Mesothelial cell of epicardium (in vitro differentiated cells): ENCODE data around the gene HOXC11. TPM values are rescaled to one million over a fixed set of nuclear protein-coding genes. Genes with fewer than 3 reads are reported as not detected.

Experiments used
- DNase-seq, 2 experiments: peaks; one replicate each; pipeline ENCODE4 v3.0.0; 2021; ENCODE audit warnings: low spot score in 2 of 2; ENCODE audit not compliant: unreplicated experiment in 2 of 2
- H3K27ac Mint-ChIP-seq: 2 replicates; pipeline ENCODE4 v1.8.0; 2021; ENCODE audit warnings: mixed read lengths
- H3K27me3 Mint-ChIP-seq: 2 replicates; pipeline ENCODE4 v1.8.0; 2021; ENCODE audit warnings: low read depth, mixed read lengths
- H3K36me3 Mint-ChIP-seq: 2 replicates; pipeline ENCODE4 v1.8.0; 2021; ENCODE audit warnings: mixed read lengths
- H3K4me1 Mint-ChIP-seq: 2 replicates; pipeline ENCODE4 v1.8.0; 2021; ENCODE audit warnings: mixed read lengths
- H3K4me3 Mint-ChIP-seq: 2 replicates; pipeline ENCODE4 v1.8.0; 2021; ENCODE audit warnings: mild to moderate bottlenecking, moderate library complexity, mixed read lengths
- H3K9me3 Mint-ChIP-seq: 2 replicates; pipeline ENCODE4 v1.8.0; 2021; ENCODE audit warnings: mixed read lengths
- total RNA-seq: library from RNA; stranded (reverse); gene quantifications from 3 replicates; pipeline ENCODE4 v1.2.1, GENCODE V29; 2021
- TF ChIP-seq, protein P1 (sequence below): fragments of 200-600 bp; sonication (generic); IDR thresholded peaks from one replicate; pipeline ENCODE4 v1.5.0; 2021; ENCODE audit warnings: antibody characterized with exemption; ENCODE audit not compliant: unreplicated experiment

Gene HOXC11
- total RNA-seq, 1 donor from 2014 or later = 0.60 TPM

DNA sequence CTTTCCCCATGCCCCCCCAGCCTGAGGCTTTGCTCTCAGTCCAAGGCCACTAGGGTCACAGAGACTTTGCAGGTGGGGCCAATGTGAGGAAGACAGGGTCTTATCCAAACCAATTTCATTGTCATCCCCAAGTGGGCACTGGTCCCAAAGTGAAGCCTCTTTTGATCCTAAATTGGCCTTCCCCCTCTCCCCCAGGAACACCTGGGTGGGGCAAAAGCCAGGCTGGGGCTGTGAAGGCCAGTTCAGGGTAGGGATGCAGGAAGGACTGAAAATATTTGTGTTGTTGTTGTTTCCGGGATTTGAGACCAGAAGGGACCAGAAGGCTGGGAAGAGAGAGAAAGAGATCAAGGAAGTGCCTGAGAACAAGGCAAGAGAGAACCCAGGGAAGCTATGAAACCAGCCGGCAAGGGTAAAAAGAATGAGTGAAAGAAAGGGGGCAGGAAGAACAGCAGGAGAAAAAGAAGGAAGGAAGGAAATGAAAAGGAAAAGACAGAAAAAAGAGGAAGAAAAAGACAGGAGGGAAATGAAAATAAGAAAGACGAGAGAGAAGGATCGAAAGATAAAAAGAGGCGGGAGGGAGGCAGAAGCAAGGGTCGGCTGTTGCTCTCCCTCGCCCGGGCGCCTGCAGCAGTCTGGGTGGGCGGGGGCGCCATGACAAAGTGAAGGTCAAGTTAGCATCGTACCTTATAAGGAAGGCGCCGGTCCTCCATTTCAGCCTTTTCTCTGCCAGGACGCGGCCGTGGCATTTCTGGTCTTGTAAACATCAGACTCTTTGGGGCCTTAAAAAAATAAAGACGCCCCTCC is 7.4 kb upstream of the HOXC11 start:
- Mint-ChIP-seq H3K27ac (peak overlapping the region; percentile 55), H3K36me3 (no peaks in the 10 kb centered on the region), H3K27me3 (peaks cover 100% of the 10 kb centered on the region), H3K9me3 (no peaks in the 10 kb centered on the region), H3K4me3 (peak overlapping the region; percentile 59), H3K4me1 (peaks cover 16% of the 10 kb centered on the region)
- DNase-seq = no peak
- TF ChIP-seq, protein P1, sequence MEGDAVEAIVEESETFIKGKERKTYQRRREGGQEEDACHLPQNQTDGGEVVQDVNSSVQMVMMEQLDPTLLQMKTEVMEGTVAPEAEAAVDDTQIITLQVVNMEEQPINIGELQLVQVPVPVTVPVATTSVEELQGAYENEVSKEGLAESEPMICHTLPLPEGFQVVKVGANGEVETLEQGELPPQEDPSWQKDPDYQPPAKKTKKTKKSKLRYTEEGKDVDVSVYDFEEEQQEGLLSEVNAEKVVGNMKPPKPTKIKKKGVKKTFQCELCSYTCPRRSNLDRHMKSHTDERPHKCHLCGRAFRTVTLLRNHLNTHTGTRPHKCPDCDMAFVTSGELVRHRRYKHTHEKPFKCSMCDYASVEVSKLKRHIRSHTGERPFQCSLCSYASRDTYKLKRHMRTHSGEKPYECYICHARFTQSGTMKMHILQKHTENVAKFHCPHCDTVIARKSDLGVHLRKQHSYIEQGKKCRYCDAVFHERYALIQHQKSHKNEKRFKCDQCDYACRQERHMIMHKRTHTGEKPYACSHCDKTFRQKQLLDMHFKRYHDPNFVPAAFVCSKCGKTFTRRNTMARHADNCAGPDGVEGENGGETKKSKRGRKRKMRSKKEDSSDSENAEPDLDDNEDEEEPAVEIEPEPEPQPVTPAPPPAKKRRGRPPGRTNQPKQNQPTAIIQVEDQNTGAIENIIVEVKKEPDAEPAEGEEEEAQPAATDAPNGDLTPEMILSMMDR = no peak

DNA sequence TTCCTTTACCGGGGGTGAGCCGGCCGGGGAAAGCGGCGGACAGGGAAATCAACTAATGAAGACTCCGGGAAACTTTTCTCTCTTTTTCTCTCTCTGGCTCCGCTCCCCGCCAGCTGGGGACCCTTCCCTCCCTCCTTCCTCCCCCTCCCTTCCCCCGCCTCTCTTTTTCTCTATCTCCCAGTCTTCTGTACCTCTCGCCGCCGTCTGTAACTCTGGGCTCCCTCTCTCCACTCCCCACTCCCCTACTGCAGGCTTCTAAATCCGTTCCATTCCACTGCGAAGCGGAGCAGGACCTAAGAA is 6.9 kb upstream of the HOXC11 start:
- TF ChIP-seq, protein P1 = no peak
- H3K9me3 Mint-ChIP-seq = no peaks in the 10 kb centered on the region
- peak overlapping the region; percentile 59 for H3K4me3 Mint-ChIP-seq
- no peak for DNase-seq
- H3K27ac Mint-ChIP-seq = peak overlapping the region; percentile 59
- H3K27me3 Mint-ChIP-seq = peaks cover 100% of the 10 kb centered on the region
- no peaks in the 10 kb centered on the region for H3K36me3 Mint-ChIP-seq
- H3K4me1 Mint-ChIP-seq = peaks cover 16% of the 10 kb centered on the region

DNA sequence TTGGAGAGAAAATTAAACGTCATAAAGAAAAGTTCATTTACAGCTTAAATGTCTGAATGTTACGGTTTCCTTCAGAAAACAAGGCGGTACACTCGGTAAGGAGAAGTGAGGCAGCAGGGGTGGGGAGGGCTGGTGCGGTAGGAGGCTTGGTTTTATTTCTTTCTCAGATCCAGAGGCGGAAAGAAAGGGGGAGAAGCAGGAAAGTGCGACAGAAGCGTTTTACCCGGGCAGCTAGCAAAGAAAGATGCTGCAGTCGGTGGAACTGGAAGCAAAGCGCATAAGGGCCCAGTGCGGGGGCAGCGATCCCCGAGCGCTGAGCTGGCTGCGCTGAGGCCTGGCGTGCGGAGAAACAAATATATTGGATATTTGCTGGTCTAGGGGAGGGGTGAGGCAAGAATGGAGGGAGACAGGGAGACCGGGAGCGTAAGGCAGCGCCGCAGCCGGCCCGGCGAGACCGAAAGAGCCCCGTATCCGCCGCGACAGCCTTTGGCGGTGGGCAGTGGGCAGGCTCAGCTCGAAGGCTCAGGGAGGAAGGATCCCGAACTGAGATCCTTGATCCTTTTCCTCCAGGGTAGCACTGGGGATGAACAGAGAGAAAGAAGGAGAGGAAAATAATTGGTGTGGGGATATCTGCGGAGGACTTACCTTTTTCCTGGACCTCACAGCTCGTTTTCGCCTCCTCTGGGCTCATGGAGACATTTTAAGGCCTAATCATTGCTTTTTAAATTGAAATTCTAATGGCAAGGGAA is 6.4 kb upstream of the HOXC11 start:
- Mint-ChIP-seq H3K27ac (peak overlapping the region; percentile 59), H3K4me3 (peak overlapping the region; percentile 59), H3K9me3 (no peaks in the 10 kb centered on the region), H3K4me1 (peaks cover 16% of the 10 kb centered on the region), H3K27me3 (peaks cover 100% of the 10 kb centered on the region), H3K36me3 (no peaks in the 10 kb centered on the region)
- DNase-seq = no peak
- TF ChIP-seq, protein P1 = no peak

DNA sequence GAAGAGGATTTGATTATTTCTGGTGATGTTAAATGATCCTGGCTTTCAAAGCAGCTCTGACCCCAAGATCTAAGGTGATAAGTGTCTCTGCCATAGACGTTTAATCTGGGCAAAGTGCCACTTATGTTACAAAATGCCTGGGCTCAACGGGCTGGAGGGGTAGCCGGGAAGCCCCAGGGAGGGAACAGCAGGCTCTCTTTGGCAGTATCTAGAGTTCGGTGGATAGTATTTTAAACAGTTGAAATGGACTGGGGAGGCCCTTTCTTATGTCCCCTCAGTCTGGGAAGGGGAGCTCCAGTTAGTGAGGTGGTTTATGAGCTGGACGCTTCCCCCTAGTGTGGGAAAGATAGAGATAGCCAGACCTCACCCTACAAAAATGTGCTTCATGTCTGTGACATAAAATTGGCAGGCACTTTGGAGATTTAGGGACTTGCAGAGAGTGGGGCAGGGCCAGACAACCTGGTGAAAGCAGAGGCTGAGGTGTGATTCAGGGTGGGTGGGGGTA is 5.5 kb upstream of the HOXC11 start:
- TF ChIP-seq, protein P1 = no peak
- Mint-ChIP-seq H3K4me1 (peaks cover 16% of the 10 kb centered on the region), H3K9me3 (no peaks in the 10 kb centered on the region), H3K27me3 (peaks cover 100% of the 10 kb centered on the region), H3K4me3 (peak overlapping the region; percentile 12), H3K36me3 (no peaks in the 10 kb centered on the region), H3K27ac (no peak overlapping the region)
- no peak for DNase-seq

DNA sequence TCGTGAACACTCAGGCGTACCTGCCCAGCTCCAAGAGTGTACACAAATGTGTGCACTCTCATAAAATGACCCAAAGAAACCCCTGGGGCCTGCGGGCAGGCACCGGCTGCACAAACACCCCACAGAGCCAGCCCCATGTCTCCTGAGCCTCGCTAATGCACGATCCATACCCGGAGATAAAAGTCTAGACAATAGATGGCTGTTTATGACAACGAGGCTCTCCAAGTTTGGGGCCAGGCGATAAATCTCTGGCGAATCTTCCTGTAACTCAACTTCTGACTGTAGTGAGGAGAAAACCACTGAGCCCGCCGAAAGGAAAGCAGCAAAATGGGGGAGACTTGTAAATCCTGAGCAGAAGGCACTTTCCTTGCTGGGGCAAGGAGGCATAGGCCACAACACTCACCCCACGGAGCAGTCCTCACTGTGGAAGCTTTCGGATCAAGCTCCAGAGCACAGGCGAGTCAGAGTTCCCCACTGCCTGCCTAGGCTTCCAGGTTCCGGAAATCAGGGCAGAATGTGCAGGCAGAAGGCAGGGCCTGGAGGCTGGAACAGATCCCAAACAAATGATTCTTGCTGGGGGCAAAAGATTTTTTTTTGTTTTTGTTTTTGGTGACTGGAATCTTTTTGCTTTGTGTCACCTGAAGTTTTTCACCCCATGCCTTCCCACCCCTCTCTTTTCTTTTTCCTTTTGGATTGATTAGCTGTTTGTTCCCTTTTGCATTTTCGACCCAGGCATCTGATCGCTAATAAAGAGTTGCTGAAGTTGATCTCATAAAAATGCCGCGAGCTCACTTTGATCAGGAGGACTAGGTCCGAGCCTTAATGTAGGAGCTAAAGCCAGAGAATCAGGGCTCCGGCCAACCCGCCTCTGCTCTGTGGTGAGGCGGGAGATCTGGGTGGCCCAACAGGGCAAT is 4.5 kb upstream of the HOXC11 start:
- peak overlapping the region; percentile 30 for H3K4me3 Mint-ChIP-seq
- H3K36me3 Mint-ChIP-seq = no peaks in the 10 kb centered on the region
- TF ChIP-seq, protein P1 = no peak
- H3K27ac Mint-ChIP-seq = peak overlapping the region; percentile 10
- H3K9me3 Mint-ChIP-seq = no peaks in the 10 kb centered on the region
- DNase-seq = no peak
- H3K4me1 Mint-ChIP-seq = peaks cover 23% of the 10 kb centered on the region
- peaks cover 100% of the 10 kb centered on the region for H3K27me3 Mint-ChIP-seq
